ENCODE results near the gene PAF1. TPM values are rescaled to one million over a fixed set of nuclear protein-coding genes. Genes with fewer than 3 reads are reported as not detected.

Gene PAF1
- total RNA-seq, 1 experiment from 2014 or later: 53.5 TPM

DNA sequence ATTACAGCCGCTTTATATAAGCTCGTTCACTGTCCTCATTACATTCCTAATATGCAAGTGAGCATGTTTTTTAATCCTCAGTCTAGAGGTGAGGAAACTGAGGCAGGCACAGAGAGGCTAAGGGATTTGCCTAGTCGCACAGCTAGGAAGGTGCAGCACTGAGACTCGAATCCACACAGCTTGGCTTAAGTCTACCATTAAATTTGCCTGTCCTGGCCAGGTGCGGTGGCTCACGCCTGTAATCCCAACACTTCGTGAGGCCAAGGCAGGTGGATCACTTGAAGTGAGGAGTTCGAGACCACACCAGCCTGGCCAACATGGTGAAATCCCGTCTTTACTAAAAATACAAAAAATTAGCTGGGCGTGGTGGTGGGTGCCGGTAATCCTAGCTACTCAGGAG lies 36.8 kb upstream of the PAF1 start:
- Histone ChIP-seq H4K20me1 (ENCODE audit: insufficient read depth) (no peaks in the 10 kb centered on the region; the same call in 1 of the 2 replicates), H3K27me3 (ENCODE audit: insufficient read depth, low read length) (no peaks in the 10 kb centered on the region), H3K9me3 (ENCODE audit: control insufficient read depth in 1 of 2, insufficient read depth in 1 of 2, low read depth in 1 of 2, low read length in 2 of 2) (no peaks in the 10 kb centered on the region), H3K4me3 (replicated peaks in 1 of 2; ENCODE audit: low read depth in 1 of 2, low read length in 2 of 2) (no peak overlapping the region), H3K4me1 (ENCODE audit: control insufficient read depth in 1 of 2, insufficient read depth in 2 of 2, low read length in 2 of 2) (peaks cover 49 to 53% of the 10 kb centered on the region in 2 experiments), H3K27ac (ENCODE audit: low read depth, low read length) (peak overlapping the region; percentile 77; the same call in 1 of the 2 replicates), H3K79me2 (ENCODE audit: insufficient read depth, low read length) (peaks cover 5% of the 10 kb centered on the region; the same call in 1 of the 2 replicates), H3K4me2 (ENCODE audit: low read length) (peak overlapping the region; percentile 59), H2AFZ (ENCODE audit: low read depth, low read length, poor library complexity, severe bottlenecking) (no peak overlapping the region), H3K9me2 (ENCODE audit: insufficient read depth) (no peaks in the 10 kb centered on the region), H3K36me3 (ENCODE audit: control insufficient read depth in 1 of 2, insufficient read depth in 2 of 2, low read length in 2 of 2) (peaks cover 4 to 5% of the 10 kb centered on the region in 2 experiments; a peak in 3 of 4 replicates), H3K9ac (ENCODE audit: low read length) (peak overlapping the region; percentile 61)
- RAD21 ChIA-PET (ENCODE audit: low non-redundant PET in 1 of 2, low total read pairs in 2 of 2, uncharacterized antibody in 2 of 2, unreplicated experiment in 2 of 2): no interaction called here
- intact Hi-C loops (cut with micrococcal nuclease): no loop called here
- CTCF ChIA-PET: interaction anchor here (1.3 to 1.4 kb wide), 2 partner anchors 13 to 29 kb away, joined by 5 read pairs; no protein-coding TSS in a partner anchor
- POLR2A ChIA-PET: interaction anchor here (0.7 to 6.0 kb wide), 5 partner anchors 8 to 24 kb away, joined by 3 to 33 read pairs (median 4); partner anchors contain the start of genes RPS16 and ZFP36
- no peak for ATAC-seq
- no peak for DNase-seq (ENCODE audit: low read depth, low spot score)
- no peak for TF ChIP-seq POLR2AphosphoS5 (IDR thresholded peaks at IDR 0.05; ENCODE audit: low read depth, low read length)
- TF ChIP-seq ELF1 (IDR thresholded peaks at IDR 0.05; ENCODE audit: borderline replicate concordance, low read depth): no peak
- TF ChIP-seq RAD21 (IDR thresholded peaks at IDR 0.05; ENCODE audit: low read depth): no peak
- BruUV-seq (replicated peaks): no TSS peak

DNA sequence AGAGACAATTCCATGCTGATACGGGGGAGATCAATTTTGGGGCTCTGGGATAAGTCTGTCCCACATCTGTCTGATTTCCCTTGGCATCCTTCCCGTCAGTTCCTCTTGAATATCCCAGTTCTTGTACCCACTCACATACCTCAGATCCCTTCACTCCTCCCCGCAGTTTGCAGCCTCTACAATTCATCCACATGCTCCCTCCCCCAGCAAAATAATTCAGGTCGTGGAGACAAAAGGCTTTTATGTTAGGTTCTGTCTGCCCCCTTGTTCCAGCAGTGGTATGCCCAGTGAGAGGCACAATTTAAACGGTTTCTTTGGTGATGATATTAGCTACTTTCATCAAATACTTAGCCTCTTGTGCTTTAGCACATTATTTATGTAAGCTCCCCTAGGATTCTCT lies 35.3 kb upstream of the PAF1 start:
- Histone ChIP-seq H2AFZ (ENCODE audit: low read depth, low read length, poor library complexity, severe bottlenecking) (no peak overlapping the region), H3K79me2 (ENCODE audit: insufficient read depth, low read length) (no peaks in the 10 kb centered on the region), H3K36me3 (ENCODE audit: control insufficient read depth in 1 of 2, insufficient read depth in 2 of 2, low read length in 2 of 2) (no peaks in the 10 kb centered on the region), H4K20me1 (ENCODE audit: insufficient read depth) (no peaks in the 10 kb centered on the region; the same call in 1 of the 2 replicates), H3K27ac (ENCODE audit: low read depth, low read length) (no peak overlapping the region), H3K9me3 (ENCODE audit: control insufficient read depth in 1 of 2, insufficient read depth in 1 of 2, low read depth in 1 of 2, low read length in 2 of 2) (no peaks in the 10 kb centered on the region), H3K9ac (ENCODE audit: low read length) (no peak overlapping the region), H3K27me3 (ENCODE audit: insufficient read depth, low read length) (no peaks in the 10 kb centered on the region), H3K4me2 (ENCODE audit: low read length) (no peak overlapping the region), H3K9me2 (ENCODE audit: insufficient read depth) (no peaks in the 10 kb centered on the region), H3K4me3 (replicated peaks in 1 of 2; ENCODE audit: low read depth in 1 of 2, low read length in 2 of 2) (no peak overlapping the region), H3K4me1 (ENCODE audit: control insufficient read depth in 1 of 2, insufficient read depth in 2 of 2, low read length in 2 of 2) (peaks cover 37 to 38% of the 10 kb centered on the region in 2 experiments)
- BruUV-seq (replicated peaks): no TSS peak
- ATAC-seq: no peak
- DNase-seq (ENCODE audit: low read depth, low spot score): no peak
- POLR2A ChIA-PET: interaction anchor here (6.0 kb wide), 1 partner anchor 10 kb away, joined by 33 read pairs; the partner anchor contains the start of gene RPS16
- intact Hi-C loops (cut with micrococcal nuclease): no loop called here
- CTCF ChIA-PET: no interaction called here
- RAD21 ChIA-PET (ENCODE audit: low non-redundant PET in 1 of 2, low total read pairs in 2 of 2, uncharacterized antibody in 2 of 2, unreplicated experiment in 2 of 2): no interaction called here
- no peak for TF ChIP-seq SRF (IDR thresholded peaks at IDR 0.05; ENCODE audit: low read depth)
- TF ChIP-seq RAD21 (IDR thresholded peaks at IDR 0.05; ENCODE audit: low read depth): no peak
- TF ChIP-seq EZH2phosphoT487 (IDR thresholded peaks at IDR 0.05; ENCODE audit: borderline replicate concordance): no peak
- TF ChIP-seq REST (IDR thresholded peaks at IDR 0.05; ENCODE audit: low read depth): no peak
